GM12874 (cell line): ENCODE data around the gene RAB10.

ENCODE experiments used
- TF ChIP-seq, protein P1 (sequence below): IDR thresholded peaks from 2 replicates; pipeline ENCODE4 v1.5.1; 2011; ENCODE audit warnings: low read depth, mild to moderate bottlenecking, control low read depth, low read length, moderate library complexity; ENCODE audit not compliant: insufficient read depth

RAB10 gene

DNA sequence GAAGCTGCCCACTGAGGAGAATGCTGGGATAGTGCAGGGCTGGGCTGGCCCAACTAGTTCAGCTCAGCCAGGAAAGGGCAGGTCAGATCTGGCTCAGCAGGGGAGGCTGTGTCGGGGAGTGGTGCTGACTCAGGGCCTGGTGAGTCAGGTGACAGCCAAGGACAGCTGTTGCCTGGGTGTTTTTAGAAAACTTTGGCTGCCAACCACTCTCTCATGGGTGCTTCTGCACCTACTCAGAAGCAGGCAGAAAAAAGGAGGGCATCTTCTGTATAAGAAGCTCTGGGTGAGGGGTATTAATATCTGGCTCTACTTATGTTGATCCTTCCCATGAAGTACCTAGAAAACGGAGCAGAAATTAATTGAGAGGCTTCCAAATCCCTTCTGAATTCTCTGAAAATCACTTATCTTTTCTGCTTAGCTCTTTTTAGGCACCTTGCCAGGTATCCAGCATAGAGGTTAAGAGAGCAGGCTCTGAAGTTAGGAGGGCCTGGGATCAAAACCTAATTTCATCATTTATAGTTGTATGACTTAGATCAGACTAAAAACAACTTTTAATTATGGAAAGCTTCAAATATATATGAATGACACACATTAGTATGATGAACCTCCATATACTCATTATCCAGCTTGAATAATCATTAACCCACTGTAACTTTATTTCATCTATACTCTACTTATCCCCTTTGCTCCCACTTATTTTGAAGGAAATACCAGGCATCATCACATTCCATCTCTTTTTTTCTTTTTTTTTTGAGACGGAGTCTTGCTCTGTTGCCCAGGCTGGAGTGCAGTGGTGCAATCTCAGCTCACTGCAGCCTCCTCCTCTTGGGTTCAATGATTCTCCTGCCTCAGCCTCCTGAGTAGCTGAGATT lies 15.5 kb upstream of the RAB10 start:
- TF ChIP-seq, protein P1, sequence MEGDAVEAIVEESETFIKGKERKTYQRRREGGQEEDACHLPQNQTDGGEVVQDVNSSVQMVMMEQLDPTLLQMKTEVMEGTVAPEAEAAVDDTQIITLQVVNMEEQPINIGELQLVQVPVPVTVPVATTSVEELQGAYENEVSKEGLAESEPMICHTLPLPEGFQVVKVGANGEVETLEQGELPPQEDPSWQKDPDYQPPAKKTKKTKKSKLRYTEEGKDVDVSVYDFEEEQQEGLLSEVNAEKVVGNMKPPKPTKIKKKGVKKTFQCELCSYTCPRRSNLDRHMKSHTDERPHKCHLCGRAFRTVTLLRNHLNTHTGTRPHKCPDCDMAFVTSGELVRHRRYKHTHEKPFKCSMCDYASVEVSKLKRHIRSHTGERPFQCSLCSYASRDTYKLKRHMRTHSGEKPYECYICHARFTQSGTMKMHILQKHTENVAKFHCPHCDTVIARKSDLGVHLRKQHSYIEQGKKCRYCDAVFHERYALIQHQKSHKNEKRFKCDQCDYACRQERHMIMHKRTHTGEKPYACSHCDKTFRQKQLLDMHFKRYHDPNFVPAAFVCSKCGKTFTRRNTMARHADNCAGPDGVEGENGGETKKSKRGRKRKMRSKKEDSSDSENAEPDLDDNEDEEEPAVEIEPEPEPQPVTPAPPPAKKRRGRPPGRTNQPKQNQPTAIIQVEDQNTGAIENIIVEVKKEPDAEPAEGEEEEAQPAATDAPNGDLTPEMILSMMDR: no peak

DNA sequence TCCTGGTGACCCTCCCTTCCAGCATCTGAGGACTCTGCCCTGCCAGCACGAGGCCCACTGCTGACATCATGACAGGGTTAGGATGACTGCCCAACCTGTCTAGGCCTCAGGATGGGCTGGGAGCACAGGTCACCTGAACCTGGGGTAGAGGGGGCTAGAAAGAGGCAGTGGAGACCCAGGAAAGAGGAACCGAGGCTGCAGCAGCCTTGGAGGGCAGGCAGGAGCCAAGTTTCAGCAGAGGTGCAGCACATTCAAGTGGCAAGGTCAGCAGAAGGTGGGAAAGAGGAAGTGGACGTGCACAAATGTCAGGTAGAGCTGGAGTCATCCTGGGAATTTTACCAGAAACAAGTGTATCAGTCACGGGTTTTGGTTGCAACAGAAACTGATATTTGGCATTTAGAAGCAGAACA lies 13.6 kb upstream of the RAB10 start:
- TF ChIP-seq, protein P1: no peak

DNA sequence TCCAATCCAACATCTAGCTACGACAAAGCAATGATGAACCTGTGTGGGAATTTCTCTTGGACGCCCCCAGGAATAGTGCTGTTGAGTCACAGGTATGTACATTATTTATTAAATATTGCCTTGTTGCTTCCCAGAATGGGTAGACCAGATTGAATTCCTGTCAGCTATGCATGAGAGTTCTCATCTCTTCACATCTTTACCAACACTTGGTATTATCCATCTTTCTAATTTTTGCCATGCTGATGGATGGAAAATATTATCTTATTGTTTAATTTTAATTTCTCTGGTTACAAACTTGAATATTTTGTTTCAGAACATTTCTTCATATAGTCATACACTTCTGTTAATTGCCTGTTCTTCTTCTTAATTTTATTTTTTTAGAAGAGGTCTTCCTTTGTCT lies 9.6 kb upstream of the RAB10 start:
- TF ChIP-seq, protein P1: no peak

DNA sequence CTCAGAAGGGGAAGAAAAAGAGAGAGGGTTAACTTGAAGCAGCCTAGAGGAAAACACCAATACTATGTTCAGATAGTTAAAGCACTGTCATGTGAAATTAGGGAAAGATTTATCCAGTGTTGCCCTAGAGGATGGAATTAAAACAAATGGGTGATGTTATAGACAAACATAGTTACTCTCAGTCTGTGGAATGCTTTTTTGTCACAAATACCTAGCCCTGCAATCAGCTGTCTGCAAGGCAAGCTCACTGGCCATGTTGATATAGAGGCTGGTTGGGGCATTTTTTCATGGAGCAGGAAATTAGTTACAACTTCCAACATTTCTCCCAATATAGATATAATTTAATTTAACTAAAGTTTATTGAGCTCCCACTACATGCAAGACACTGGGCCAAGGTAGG lies 8.4 kb upstream of the RAB10 start:
- TF ChIP-seq, protein P1: no peak

DNA sequence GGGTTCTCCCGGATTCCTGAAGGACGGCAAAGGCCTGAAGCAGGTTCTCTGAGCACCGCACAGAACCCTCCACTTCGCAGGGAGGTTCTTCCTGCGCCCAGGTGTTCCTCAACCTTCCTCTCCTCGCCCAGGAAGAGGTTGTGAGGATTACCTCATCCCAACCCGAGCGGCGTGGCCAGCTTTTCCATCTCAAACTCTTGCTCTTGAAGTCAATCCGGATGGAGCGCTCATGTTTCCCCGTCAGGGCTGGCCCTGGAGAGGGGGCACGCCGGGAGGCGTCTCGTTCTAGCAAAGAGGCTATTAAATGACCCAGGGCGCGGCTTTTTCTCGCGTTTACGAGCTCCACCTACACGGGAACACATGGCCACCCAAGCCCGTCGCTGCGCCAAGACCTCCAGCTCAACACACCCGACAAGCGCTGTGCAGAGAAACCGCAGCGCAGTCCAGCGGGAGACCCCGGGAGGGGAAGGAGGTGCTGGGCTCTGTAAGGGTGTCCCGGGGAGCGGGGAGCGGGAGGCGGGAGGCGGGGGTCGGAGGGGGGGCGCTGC lies 540 bp upstream of the RAB10 start:
- TF ChIP-seq, protein P1: no peak

DNA sequence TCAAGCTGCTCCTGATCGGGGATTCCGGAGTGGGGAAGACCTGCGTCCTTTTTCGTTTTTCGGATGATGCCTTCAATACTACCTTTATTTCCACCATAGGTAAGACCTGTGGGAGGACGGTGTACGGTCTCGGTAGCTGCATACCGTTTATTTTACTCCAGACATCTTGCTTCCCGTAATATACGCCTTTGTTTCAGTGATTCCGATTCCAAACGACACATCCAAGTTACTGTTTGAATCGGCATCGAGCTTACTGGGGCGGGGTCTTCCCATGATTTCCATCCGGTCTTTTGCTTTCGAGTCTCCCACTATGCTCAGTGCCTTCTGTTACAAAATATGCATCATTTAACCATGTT lies 731 bp downstream of the RAB10 start:
- TF ChIP-seq, protein P1: no peak

DNA sequence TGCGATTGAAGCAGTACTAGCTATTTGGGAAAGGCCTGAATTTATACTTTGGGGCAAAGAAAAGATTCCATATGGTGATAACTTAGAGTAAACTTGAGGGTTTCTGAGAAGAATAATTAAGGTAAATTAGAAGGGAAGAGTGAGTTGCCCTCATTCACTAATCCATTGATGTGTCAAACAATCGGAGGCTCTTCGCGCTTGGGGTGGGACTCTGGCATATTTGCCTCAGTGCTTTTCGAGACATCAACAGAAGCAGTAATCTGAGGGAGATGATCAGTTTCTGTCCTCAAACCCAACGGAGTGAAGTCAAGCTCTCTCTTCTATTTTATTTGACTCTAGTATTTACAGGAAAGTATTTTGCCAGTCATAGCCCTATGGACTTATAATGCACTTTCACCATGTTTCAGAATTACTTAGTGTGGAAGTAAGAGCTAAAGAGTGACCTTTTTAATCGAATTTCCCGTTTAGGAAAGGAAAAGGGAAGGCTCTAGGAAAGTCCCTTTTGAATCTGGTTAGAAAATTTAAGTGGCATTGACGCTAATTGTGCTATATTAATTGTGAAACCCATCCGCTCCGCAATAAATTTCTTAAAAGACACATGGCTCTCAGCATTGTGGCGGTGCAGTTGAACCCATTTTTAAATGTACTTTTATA lies 1.3 kb downstream of the RAB10 start:
- TF ChIP-seq, protein P1: no peak
